HCT116 (cell line): ENCODE results near the gene CTNND2.

Experiments used
- EZH2phosphoT487 ChIP-seq: fragments of 200-600 bp; IDR thresholded peaks from 2 replicates; pipeline ENCODE4 v1.6.1; 2018; ENCODE audit warnings: antibody characterized with exemption, borderline replicate concordance
- POLR2A ChIP-seq: IDR thresholded peaks from 2 replicates; pipeline ENCODE4 v1.7.0; 2011; ENCODE audit warnings: borderline replicate concordance; ENCODE audit not compliant: insufficient read depth, insufficient read length; ENCODE audit errors: extremely low read depth
- RAD21 ChIP-seq: IDR thresholded peaks from 2 replicates; pipeline ENCODE4 v1.6.1; 2012; ENCODE audit warnings: low read depth, mild to moderate bottlenecking
- ZBTB33 ChIP-seq: IDR thresholded peaks from 2 replicates; pipeline ENCODE4 v1.6.1; 2011; ENCODE audit warnings: mild to moderate bottlenecking, low read length, moderate library complexity; ENCODE audit not compliant: insufficient replicate concordance; ENCODE audit errors: extremely low read depth
- TF ChIP-seq, protein P1 (sequence below), 3 experiments: fragments of 200-600 bp in 1 of 3; sonication (generic) in 1 of 3; IDR thresholded peaks in 2 of 3; conservative IDR thresholded peaks in 1 of 3; 2 replicates each; pipeline ENCODE4 v1.5.1; 2012 to 2017; ENCODE audit warnings: low read depth in 2 of 3, low read length in 2 of 3, antibody characterized with exemption in 1 of 3, borderline replicate concordance in 1 of 3, control low read depth in 1 of 3, mild to moderate bottlenecking in 1 of 3, mixed read lengths in 1 of 3, mixed run types in 1 of 3, moderate library complexity in 1 of 3; ENCODE audit not compliant: insufficient read depth in 1 of 3

DNA sequence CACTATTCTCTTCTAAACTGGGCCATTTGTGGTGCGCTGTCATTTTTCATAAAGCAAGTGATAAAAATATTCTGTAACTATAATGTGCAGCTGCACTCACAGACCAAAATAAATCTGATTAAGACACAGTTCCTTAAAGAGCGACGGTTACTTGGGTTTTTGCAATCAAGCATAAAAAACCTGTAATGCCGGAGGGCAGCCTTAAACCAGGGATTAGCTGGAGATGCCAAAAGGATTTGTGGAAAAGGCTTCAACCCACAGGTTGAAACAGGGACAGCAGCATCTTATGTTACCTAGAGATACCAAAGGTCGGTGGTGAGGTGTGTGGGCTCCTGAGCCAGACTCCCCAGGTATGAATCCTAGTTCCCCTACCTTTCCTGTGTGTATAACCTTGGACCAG lies 49.3 kb downstream of the CTNND2 start:
- TF ChIP-seq, protein P1, sequence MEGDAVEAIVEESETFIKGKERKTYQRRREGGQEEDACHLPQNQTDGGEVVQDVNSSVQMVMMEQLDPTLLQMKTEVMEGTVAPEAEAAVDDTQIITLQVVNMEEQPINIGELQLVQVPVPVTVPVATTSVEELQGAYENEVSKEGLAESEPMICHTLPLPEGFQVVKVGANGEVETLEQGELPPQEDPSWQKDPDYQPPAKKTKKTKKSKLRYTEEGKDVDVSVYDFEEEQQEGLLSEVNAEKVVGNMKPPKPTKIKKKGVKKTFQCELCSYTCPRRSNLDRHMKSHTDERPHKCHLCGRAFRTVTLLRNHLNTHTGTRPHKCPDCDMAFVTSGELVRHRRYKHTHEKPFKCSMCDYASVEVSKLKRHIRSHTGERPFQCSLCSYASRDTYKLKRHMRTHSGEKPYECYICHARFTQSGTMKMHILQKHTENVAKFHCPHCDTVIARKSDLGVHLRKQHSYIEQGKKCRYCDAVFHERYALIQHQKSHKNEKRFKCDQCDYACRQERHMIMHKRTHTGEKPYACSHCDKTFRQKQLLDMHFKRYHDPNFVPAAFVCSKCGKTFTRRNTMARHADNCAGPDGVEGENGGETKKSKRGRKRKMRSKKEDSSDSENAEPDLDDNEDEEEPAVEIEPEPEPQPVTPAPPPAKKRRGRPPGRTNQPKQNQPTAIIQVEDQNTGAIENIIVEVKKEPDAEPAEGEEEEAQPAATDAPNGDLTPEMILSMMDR (IDR thresholded peaks at IDR 0.05 in 2 of 3, conservative IDR thresholded peaks at IDR 0.05 in 1 of 3; ENCODE audit: borderline replicate concordance in 1 of 3, insufficient read depth in 1 of 3, low read depth in 2 of 3, low read length in 2 of 3) = no peak
- no peak for TF ChIP-seq POLR2A
- TF ChIP-seq ZBTB33 = no peak
- no peak for TF ChIP-seq RAD21
- TF ChIP-seq EZH2phosphoT487 = no peak
